Prostate gland (tissue), 2 donors: ENCODE measurements around the gene GNB3. TPM values are rescaled to one million over a fixed set of nuclear protein-coding genes. Genes with fewer than 3 reads are reported as not detected.
"Not testable (repeated sequence)": the region's sequence is repeated elsewhere in the genome, so short reads cannot be mapped to it uniquely, and the experiment has no call there.

Experiments
- DNase-seq: peaks from one replicate; pipeline ENCODE4 v3.0.0-alpha.2; 2019; ENCODE audit warnings: low spot score
- H3K27ac ChIP-seq, 2 donors: fragments of 200-600 bp; sonication (generic); 2 replicates each; pipeline ENCODE4 v1.5.1; 2017 to 2019
- H3K27me3 ChIP-seq: fragments of 200-600 bp; sonication (generic); replicated peaks from 2 replicates; pipeline ENCODE4 v1.5.1; 2019; ENCODE audit not compliant: insufficient read depth
- H3K36me3 ChIP-seq, 2 donors: fragments of 200-600 bp; sonication (generic); 1 replicate in 1 of 2; 2 replicates in 1 of 2; pipeline versions ENCODE4 v1.5.1 to v1.8.1; 2017 to 2019
- H3K4me1 ChIP-seq: fragments of 200-600 bp; sonication (generic); replicated peaks from 2 replicates; pipeline ENCODE4 v1.5.1; 2019
- H3K4me3 ChIP-seq, 2 donors: fragments of 200-600 bp; sonication (generic); 2 replicates each; pipeline ENCODE4 v1.5.1; 2017 to 2019
- H3K9me3 ChIP-seq: fragments of 200-600 bp; sonication (generic); 2 replicates; pipeline ENCODE4 v1.5.1; 2017
- CTCF ChIP-seq, 4 experiments: fragments of 200-600 bp in 2 of 4; fragments of 450-650 bp in 2 of 4; sonication (generic) in 2 of 4; IDR thresholded peaks; 1 replicate in 3 of 4; 2 replicates in 1 of 4; pipeline ENCODE4 v1.5.1; 2016 to 2019; ENCODE audit warnings: antibody characterized with exemption in 4 of 4, mild to moderate bottlenecking in 2 of 4, moderate library complexity in 2 of 4
- POLR2A ChIP-seq: fragments of 450-650 bp; IDR thresholded peaks from one replicate; pipeline ENCODE4 v1.6.1; 2016; ENCODE audit warnings: antibody characterized with exemption, mild to moderate bottlenecking
- POLR2AphosphoS5 ChIP-seq: sonication (generic); formaldehyde crosslinking; IDR thresholded peaks from one replicate; pipeline ENCODE4 v1.6.1; 2017; ENCODE audit warnings: antibody characterized with exemption
- WGBS: methylation state at CpG from one replicate; pipeline ENCODE4 v1.1.5; 2018; 5-methylcytosine and 5-hydroxymethylcytosine counted together
- intact Hi-C: fragments of 100-400 bp; cut with DNase I; formaldehyde crosslinking; loops from one replicate; pipeline ENCODE4 v1.14.2; 2022
- total RNA-seq, 2 donors: library from RNA; depleted of rRNA; stranded (reverse); fragments of >200 nt; gene quantifications; one replicate each; pipeline ENCODE4 v1.1.0, GENCODE V29; 2016

GNB3 gene
- total RNA-seq, 2 donors from 2014 or later: 2.3 to 2.4 TPM

- Histone ChIP-seq H3K9me3 (no peaks in the 10 kb centered on the region), H3K36me3 (peaks cover 9 to 23% of the 10 kb centered on the region in 2 donors), H3K4me3 (no peak overlapping the region), H3K4me1 (no peaks in the 10 kb centered on the region), H3K27ac (no peak overlapping the region), H3K27me3 (no peaks in the 10 kb centered on the region)
- TF ChIP-seq CTCF (IDR thresholded peaks at IDR 0.05) (no peak), POLR2A (no peak), POLR2AphosphoS5 (no peak)
- intact Hi-C loops: no loop called here
- 90% methylated on average over 11 of the region's 11 CpGs for WGBS
- DNase-seq: no peak
Measured at GRCh38 chr12:6863033-6863432, 22.3 kb downstream of the GNB3 start.

- Histone ChIP-seq H3K4me1 (peaks cover 6% of the 10 kb centered on the region), H3K4me3 (no peak overlapping the region), H3K27me3 (no peaks in the 10 kb centered on the region), H3K27ac (no peak overlapping the region), H3K36me3 (peaks cover 9 to 23% of the 10 kb centered on the region in 2 donors), H3K9me3 (no peaks in the 10 kb centered on the region)
- intact Hi-C loops: no loop called here
- 97% methylated on average over 16 of the region's 16 CpGs for WGBS
- DNase-seq: no peak
- TF ChIP-seq CTCF (IDR thresholded peaks at IDR 0.05) (no peak), POLR2A (no peak), POLR2AphosphoS5 (no peak)
Measured at GRCh38 chr12:6863586-6864321, 23.0 kb downstream of the GNB3 start.

- peaks cover 9 to 20% of the 10 kb centered on the region in 2 donors for H3K36me3 ChIP-seq
Measured at GRCh38 chr12:6865307-6865706, 24.6 kb downstream of the GNB3 start.

GRCh38 chr12:6866163-6866919 is 25.6 kb downstream of the GNB3 start:
- intact Hi-C loops: no loop called here
- TF ChIP-seq POLR2AphosphoS5 (no peak), POLR2A (no peak), CTCF (IDR thresholded peaks at IDR 0.05) (no peak)
- H3K36me3 ChIP-seq: peaks cover 9 to 14% of the 10 kb centered on the region in 2 donors

More at GRCh38 chr12:6865307-6865706, 24.6 kb downstream of the GNB3 start:
- H3K4me1 ChIP-seq: peaks cover 11% of the 10 kb centered on the region
- H3K4me3 ChIP-seq, intact Hi-C loops, DNase-seq, H3K27me3 ChIP-seq, H3K9me3 ChIP-seq, H3K27ac ChIP-seq: not testable (repeated sequence)
- WGBS: 83% methylated on average over 5 of the region's 5 CpGs

GRCh38 chr12:6866920-6867412 is 26.2 kb downstream of the GNB3 start:
- no peak for TF ChIP-seq POLR2AphosphoS5
- no peak for TF ChIP-seq CTCF (IDR thresholded peaks at IDR 0.05)
- no peak for TF ChIP-seq POLR2A
- Histone ChIP-seq H3K36me3 (peaks cover 8 to 9% of the 10 kb centered on the region in 2 donors), H3K27ac (peak overlapping the region; percentile 91 to 97), H3K4me3 (peak overlapping the region; percentile 82 to 90), H3K4me1 (peaks cover 12% of the 10 kb centered on the region), H3K9me3 (no peaks in the 10 kb centered on the region), H3K27me3 (no peaks in the 10 kb centered on the region)
- no peak for DNase-seq
- WGBS: 1% methylated on average over 30 of the region's 33 CpGs
- intact Hi-C loops: no loop called here

More at GRCh38 chr12:6866163-6866919, 25.6 kb downstream of the GNB3 start:
- peak overlapping the region; percentile 91 to 97 for H3K27ac ChIP-seq
- no peak for DNase-seq
- WGBS: 68% methylated on average over 19 of the region's 19 CpGs
- H3K4me1 ChIP-seq: peaks cover 11% of the 10 kb centered on the region
- H3K27me3 ChIP-seq: no peaks in the 10 kb centered on the region
- H3K9me3 ChIP-seq: no peaks in the 10 kb centered on the region
- H3K4me3 ChIP-seq: peak overlapping the region in 1 of 2 donors; percentile 82
